Breast epithelium (tissue), 3 donors: ENCODE measurements around the gene RYR1.

Source experiments
- POLR2A ChIP-seq: fragments of 450-650 bp; IDR thresholded peaks from one replicate; pipeline ENCODE4 v1.6.1; 2016; ENCODE audit warnings: antibody characterized with exemption, mild to moderate bottlenecking, moderate library complexity
- POLR2AphosphoS5 ChIP-seq, 3 donors: sonication (generic); formaldehyde crosslinking; IDR thresholded peaks; one replicate each; pipeline ENCODE4 v1.6.1; 2017; ENCODE audit warnings: antibody characterized with exemption in 3 of 3
- TF ChIP-seq, protein P1 (sequence below), 3 donors: fragments of 450-650 bp; IDR thresholded peaks; one replicate each; pipeline ENCODE4 v1.5.1; 2016 to 2017; ENCODE audit warnings: antibody characterized with exemption in 3 of 3, mild to moderate bottlenecking in 3 of 3, moderate library complexity in 3 of 3

DNA sequence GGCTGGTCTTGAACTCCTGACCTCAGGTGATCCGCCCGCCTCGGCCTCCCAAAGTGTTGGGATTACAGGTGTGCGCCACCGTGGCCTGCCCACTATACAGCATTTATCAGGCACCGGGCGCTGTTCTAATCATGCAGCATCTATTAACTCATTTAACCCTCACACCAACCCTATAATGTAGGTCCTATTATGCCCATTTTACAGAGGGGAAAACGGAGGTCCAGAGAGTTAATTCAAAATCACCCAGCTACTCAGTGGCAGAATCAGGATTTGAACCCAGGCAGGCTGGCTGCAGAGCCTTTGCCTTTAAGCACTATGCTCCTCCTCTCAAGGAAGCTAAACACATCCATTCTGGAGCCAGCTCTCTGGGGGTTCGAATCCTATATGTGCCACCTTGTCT, 130.0 kb downstream of the RYR1 start:
- TF ChIP-seq, protein P1, sequence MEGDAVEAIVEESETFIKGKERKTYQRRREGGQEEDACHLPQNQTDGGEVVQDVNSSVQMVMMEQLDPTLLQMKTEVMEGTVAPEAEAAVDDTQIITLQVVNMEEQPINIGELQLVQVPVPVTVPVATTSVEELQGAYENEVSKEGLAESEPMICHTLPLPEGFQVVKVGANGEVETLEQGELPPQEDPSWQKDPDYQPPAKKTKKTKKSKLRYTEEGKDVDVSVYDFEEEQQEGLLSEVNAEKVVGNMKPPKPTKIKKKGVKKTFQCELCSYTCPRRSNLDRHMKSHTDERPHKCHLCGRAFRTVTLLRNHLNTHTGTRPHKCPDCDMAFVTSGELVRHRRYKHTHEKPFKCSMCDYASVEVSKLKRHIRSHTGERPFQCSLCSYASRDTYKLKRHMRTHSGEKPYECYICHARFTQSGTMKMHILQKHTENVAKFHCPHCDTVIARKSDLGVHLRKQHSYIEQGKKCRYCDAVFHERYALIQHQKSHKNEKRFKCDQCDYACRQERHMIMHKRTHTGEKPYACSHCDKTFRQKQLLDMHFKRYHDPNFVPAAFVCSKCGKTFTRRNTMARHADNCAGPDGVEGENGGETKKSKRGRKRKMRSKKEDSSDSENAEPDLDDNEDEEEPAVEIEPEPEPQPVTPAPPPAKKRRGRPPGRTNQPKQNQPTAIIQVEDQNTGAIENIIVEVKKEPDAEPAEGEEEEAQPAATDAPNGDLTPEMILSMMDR (IDR thresholded peaks at IDR 0.05) = no peak
- no peak for TF ChIP-seq POLR2A
- no peak for TF ChIP-seq POLR2AphosphoS5 (IDR thresholded peaks at IDR 0.05)
